ENCODE results near the gene AUTS2.
"Not testable (repeated sequence)": the region's sequence is repeated elsewhere in the genome, so short reads cannot be mapped to it uniquely, and the experiment has no call there.

AUTS2 gene

GRCh38 chr7:69782917-69783684, 184.8 kb downstream of the AUTS2 start:
- DNase-seq (ENCODE audit: low read depth in 2 of 2, low spot score in 1 of 2): no peak

- not testable (repeated sequence) for DNase-seq (ENCODE audit: low read depth in 2 of 2, low spot score in 1 of 2)
These were observed 187.9 kb downstream of the AUTS2 start for GRCh38 chr7:69786130-69786529.

- no peak for DNase-seq (ENCODE audit: low read depth in 2 of 2, low spot score in 1 of 2)
These were observed 188.6 kb downstream of the AUTS2 start for GRCh38 chr7:69786730-69787395.

GRCh38 chr7:69787736-69788431, 189.6 kb downstream of the AUTS2 start:
- DNase-seq (ENCODE audit: low read depth in 2 of 2, low spot score in 1 of 2): no peak

DNA sequence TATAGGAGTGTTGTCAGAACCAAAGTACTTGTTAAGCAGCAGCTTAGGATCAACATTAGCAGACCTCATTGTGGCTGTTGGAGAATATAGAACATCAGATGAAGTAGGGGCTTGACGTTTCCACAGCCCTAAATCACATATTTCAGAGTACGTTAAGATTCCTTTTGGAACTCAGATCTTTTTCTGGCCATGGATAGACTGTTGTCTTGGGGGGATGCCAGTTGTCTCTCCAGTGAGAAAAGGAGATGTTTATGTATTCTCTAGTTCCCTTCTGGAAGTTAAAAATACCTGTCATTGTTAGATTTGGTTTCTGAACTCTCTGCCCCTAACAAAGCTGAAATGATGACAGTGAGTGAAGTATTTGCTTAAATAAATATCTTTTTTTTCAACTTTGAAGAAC, 191.3 kb downstream of the AUTS2 start:
- DNase-seq (ENCODE audit: low read depth in 2 of 2, low spot score in 1 of 2): no peak

DNA sequence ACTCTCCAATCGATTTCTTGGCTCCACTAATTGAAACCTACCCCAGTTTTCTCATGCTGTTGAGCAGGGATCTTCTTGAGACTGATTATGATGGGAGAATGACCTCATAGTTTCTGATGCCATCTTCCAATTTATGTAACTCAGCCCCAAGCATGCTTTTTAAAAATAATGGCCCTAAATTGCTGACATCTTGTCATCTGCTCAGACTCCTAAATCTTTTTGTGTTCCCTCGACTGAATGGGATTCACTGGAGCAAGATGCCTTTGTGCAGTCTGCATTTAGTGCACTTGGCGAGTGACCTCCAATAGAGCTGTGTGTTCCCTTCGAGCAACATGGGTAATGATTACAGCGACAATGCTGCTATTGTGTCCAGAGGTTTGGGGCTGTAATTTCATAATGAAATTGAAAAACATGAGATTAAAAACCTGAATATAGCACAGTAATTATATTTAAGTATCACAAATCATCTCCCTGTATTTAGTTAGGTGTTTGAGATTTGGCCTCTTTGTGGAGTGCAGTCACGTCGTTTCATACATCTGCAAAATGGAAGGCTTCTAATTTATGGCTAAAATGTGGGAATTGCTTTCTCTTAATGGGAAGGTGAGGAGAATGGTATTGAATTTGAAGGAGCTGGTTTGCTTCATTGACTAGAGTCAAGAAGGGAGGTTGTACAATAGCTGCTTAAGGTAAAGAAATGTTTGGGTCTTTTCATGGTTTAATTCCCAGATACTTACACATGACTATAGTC, 192.9 kb downstream of the AUTS2 start:
- no peak for DNase-seq (ENCODE audit: low read depth in 2 of 2, low spot score in 1 of 2)

DNA sequence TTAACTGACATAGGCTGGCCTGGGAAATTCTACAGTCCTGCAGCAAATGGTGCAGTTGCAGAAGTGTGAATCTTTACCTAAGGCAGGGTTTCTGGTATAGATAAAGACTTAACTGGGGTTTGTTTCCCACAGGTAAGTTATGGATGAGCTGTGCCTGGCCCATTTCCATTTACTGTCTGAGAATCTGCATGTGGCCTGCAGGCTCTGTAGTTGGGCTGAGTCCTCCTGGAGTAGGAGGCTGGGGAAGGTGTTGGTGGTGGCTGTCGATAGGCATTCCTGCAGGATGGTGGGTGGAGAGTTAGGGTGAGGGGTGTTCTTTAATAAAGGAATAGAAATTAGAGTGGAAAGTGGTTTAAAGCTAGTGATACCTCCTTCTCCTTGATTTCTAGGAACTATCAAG, 193.5 kb downstream of the AUTS2 start:
- DNase-seq (ENCODE audit: low read depth in 2 of 2, low spot score in 1 of 2): no peak

DNA sequence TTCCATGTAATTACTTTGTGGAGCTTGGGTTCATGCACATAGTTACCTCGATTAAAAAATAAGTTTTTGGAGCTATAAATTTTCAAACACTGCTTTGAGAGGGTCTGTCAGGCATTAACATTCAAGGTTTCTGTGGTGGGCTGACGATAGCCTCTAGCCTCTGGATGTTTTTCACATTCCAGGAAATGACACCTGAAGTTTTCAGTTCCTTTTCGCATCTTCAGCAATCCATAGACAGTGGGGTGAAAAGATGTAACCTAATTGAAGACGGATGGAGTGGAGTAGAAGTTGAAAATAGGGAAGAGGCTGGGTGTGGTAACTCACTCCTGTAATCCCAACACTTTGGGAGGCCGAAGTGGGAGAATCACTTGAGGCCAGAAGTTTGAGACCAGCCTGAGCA, 197.7 kb downstream of the AUTS2 start:
- DNase-seq (ENCODE audit: low read depth in 2 of 2, low spot score in 1 of 2): no peak

DNA sequence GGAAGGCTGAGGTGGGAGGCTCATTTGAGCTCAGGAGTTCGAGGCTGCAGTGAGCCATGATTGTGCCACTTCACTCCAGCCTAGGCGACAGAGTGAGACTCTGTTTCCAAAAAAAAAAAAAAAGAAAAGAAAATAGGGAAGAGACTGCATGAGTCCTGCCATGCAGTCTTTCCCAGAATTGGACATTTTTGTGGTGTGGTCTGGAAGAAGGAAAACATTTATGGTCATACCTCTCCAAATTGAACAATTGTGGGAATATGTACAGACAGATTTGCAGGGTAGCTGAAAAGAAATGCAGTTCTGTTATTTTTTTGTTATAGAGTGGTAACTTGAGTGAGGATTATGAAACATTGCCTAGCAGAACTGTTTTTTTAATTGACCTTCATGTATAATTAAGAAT, 198.1 kb downstream of the AUTS2 start:
- no peak for DNase-seq (ENCODE audit: low read depth in 2 of 2, low spot score in 1 of 2)

- DNase-seq (ENCODE audit: low read depth in 2 of 2, low spot score in 1 of 2): no peak
These were observed 200.9 kb downstream of the AUTS2 start for GRCh38 chr7:69799048-69799697.

DNA sequence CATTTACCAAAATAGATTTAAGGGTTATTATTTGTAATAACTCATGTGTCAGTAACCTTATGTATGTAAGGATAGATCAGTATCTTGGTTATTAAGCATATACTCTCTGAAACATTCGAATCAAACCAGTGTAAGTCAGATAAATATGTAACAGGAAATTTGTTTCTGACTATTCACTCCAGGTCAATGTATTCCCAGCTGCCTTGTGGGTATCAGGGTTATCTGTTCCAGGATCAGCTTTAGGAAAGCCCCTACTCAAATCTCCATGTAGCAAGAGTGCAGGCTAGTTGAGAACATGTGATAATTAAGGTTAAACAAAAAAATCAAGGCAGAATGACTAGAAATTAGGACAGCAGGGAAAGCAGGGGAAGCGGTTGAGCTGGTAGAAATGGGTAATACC, 201.7 kb downstream of the AUTS2 start:
- no peak for DNase-seq (ENCODE audit: low read depth in 2 of 2, low spot score in 1 of 2)

DNA sequence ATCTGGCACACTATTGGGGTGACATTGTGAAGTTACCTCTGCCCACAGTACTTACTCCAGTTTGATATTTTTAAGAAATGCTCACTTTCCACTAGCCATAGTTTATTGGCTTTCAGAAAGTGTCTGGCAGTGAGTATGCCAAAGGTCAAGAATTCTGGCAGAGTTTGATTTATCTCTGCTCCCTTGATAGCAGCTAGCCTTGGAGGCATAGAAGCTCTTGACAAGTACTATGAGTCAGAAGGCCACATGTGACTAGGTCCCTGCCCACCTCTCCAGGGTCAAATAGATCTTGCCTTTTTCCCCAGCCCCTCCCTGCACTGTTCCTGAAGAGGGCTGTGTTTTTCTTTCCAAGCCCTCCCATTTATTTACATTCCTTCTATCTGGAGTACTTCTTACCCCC, 202.2 kb downstream of the AUTS2 start:
- DNase-seq (ENCODE audit: low read depth in 2 of 2, low spot score in 1 of 2): no peak

DNA sequence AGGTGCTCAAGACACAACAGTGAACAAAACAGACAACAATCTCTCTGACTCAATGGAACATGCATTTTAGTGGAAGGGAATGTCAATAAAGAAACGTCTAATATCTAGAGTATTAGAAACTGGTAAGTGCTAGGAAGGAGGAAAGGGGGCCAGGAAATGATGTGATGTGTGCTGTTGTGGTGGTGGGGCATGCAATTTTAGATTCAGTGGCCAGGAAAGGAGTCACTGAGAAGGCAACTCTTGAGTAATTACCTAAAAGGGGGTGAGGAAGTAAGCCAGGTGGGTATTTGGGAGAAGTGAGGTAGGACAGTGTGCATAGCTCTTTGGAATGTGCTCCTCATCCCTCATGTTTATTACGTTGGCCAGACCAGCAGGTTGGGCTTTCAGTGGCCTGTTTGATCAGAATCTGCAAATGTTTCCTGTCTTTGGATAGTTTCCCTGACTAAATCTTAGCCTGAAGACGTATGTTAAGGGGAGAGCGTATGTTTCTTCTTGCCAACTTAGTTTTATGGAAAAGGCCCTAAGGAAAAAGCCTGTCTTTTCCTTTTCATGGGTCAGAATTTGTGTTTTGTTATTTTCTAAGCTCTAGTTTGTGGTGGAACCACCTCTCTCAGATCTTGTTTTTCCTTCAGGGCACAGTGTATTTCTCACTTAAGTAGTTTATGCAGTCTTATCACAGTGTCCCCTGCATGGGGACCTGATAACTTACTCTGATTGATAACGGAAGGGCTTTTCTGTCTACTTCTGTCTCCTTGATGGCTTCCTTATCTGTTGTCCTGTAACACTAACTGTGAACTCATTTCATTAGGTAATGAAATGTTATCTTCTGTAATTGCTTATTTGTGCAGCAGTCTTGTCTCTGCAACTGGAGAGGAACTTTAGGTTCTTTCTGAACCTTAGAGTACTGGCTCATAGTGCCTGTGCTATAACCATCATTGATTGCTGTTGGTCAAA, 203.7 kb downstream of the AUTS2 start:
- no peak for DNase-seq (ENCODE audit: low read depth in 2 of 2, low spot score in 1 of 2)

GRCh38 chr7:69803699-69804516, 205.6 kb downstream of the AUTS2 start:
- no peak for DNase-seq (ENCODE audit: low read depth in 2 of 2, low spot score in 1 of 2)

DNA sequence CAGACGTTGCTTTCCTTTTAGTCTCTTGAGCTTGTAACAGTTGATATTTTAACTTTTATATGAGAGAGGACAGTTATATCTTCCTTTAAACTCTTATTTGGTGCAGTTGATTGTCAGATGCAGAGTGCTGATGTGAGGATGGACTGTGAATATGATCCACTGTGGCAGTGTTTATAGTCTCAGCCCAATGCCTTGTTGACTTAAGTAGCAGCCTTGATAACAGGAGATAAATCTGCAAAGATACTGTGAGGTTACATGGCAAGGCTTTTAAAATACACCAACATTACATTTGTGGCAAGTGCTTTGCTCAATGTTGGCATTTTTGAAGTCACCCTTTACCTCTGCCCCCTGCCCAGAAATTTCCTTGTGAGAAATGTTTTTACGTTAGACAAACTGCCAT, 206.7 kb downstream of the AUTS2 start:
- no peak for DNase-seq (ENCODE audit: low read depth in 2 of 2, low spot score in 1 of 2)

DNA sequence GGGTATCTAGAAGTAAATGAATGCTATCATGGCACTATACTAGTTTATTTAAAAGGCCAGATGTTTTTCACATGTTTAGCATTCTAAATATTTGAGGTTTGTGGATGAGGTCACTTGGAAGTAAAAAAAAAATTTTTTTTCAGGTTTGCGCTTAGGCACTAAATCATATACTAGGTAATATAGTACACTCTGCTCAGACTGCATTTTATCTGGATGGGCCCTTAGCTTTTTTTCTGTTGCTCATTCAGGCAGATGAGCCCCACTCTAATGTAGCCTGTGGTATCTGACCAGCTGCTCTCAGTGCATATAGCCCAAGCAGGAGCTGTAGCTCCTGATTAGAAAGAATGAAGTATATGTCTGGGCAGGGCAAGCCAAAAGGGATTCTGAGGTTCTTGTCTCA, 210.1 kb downstream of the AUTS2 start:
- no peak for DNase-seq (ENCODE audit: low read depth in 2 of 2, low spot score in 1 of 2)

- DNase-seq (ENCODE audit: low read depth in 2 of 2, low spot score in 1 of 2): no peak
These were observed 213.4 kb downstream of the AUTS2 start for GRCh38 chr7:69811476-69812308.

DNA sequence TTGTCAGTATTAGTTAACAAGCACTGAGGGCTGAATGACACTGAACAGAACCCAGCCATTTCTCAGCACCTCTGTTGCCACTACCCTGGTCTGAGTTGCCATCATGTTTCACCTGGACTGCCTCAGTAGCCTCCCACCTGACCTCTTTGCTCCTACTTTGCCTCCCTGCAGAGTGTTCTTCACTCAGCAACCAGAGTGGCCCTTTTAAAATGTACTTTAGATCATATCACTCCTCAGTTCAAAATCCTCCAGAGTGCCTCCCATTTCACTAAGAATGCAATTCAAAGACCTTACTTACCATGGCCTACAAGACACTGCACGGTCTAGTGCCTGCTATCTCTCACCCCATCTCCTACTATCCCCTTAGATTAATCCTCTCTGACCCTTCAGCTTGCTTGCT, 214.5 kb downstream of the AUTS2 start:
- DNase-seq (ENCODE audit: low read depth in 2 of 2, low spot score in 1 of 2): no peak

Data from stimulated activated CD8-positive, alpha-beta memory T cell treated with anti-CD3 and anti-CD28 coated beads, Interleukin-4, amount 100 ng/mL, for 1 hour (primary cell).